B cell (primary cell): ENCODE data around the gene RAB7B.

Experiments
- CTCF ChIP-seq: fragments of 200-600 bp; IDR thresholded peaks from one replicate; pipeline ENCODE4 v1.8.0; 2022; ENCODE audit warnings: antibody characterized with exemption, mild to moderate bottlenecking
- EZH2 ChIP-seq: IDR thresholded peaks from 2 replicates; pipeline ENCODE4 v1.6.1; 2012; ENCODE audit warnings: borderline replicate concordance, low read depth, mild to moderate bottlenecking, moderate library complexity, low read length; ENCODE audit not compliant: insufficient read depth, poor library complexity, severe bottlenecking

- TF ChIP-seq CTCF (no peak), EZH2 (no peak)
Observed at GRCh38 chr1:206005778-206006180, 2.6 kb upstream of the RAB7B start.
